GM19035 (cell line): ENCODE measurements around the gene DUOXA2.
"Not testable (repeated sequence)": the region's sequence is repeated elsewhere in the genome, so short reads cannot be mapped to it uniquely, and the experiment has no call there.

Source experiments
- ATAC-seq: cut with Tn5 transposase; IDR thresholded peaks from one replicate; pipeline ENCODE4 v1.9.1; 2021; ENCODE audit not compliant: unreplicated experiment

DUOXA2 gene

GRCh38 chr15:45094358-45094730 is 19.8 kb upstream of the DUOXA2 start:
- no peak for ATAC-seq

GRCh38 chr15:45095661-45096060 is 18.5 kb upstream of the DUOXA2 start:
- no peak for ATAC-seq

- no peak for ATAC-seq
Measured at GRCh38 chr15:45097466-45097865, 16.7 kb upstream of the DUOXA2 start.

- ATAC-seq = no peak
Measured at GRCh38 chr15:45099549-45100165, 14.5 kb upstream of the DUOXA2 start.

GRCh38 chr15:45100884-45101625 is 13.1 kb upstream of the DUOXA2 start:
- no peak for ATAC-seq

GRCh38 chr15:45101749-45102148 is 12.4 kb upstream of the DUOXA2 start:
- no peak for ATAC-seq

- no peak for ATAC-seq
Measured at GRCh38 chr15:45102226-45102625, 11.9 kb upstream of the DUOXA2 start.

- not testable (repeated sequence) for ATAC-seq
Measured at GRCh38 chr15:45104170-45104569, 10.0 kb upstream of the DUOXA2 start.

GRCh38 chr15:45105586-45105985 is 8.5 kb upstream of the DUOXA2 start:
- ATAC-seq = no peak

GRCh38 chr15:45106002-45106790 is 7.9 kb upstream of the DUOXA2 start:
- no peak for ATAC-seq

GRCh38 chr15:45107941-45108630 is 6.0 kb upstream of the DUOXA2 start:
- ATAC-seq = no peak

- no peak for ATAC-seq
Measured at GRCh38 chr15:45110256-45110820, 3.8 kb upstream of the DUOXA2 start.

- no peak for ATAC-seq
Measured at GRCh38 chr15:45111390-45112142, 2.6 kb upstream of the DUOXA2 start.

GRCh38 chr15:45112143-45112590 is 2.0 kb upstream of the DUOXA2 start:
- ATAC-seq = no peak

- no peak for ATAC-seq
Measured at GRCh38 chr15:45112591-45113379, 1.3 kb upstream of the DUOXA2 start.

- ATAC-seq = no peak
Measured at GRCh38 chr15:45113380-45113990, 641 bp upstream of the DUOXA2 start.

GRCh38 chr15:45114751-45115085 is 592 bp downstream of the DUOXA2 start:
- ATAC-seq = no peak

- no peak for ATAC-seq
Measured at GRCh38 chr15:45115312-45115820, 1.2 kb downstream of the DUOXA2 start.

GRCh38 chr15:45116006-45116481 is 1.9 kb downstream of the DUOXA2 start:
- ATAC-seq = no peak
